Thoracic aorta (tissue), 2 donors: ENCODE results near the gene UBE2L3. TPM values are rescaled to one million over a fixed set of nuclear protein-coding genes. Genes with fewer than 3 reads are reported as not detected.

Source experiments
- ATAC-seq: fragments of 150-250 bp; one replicate; pipeline ENCODE4 v1.8.0; 2017; ENCODE audit warnings: low read depth; ENCODE audit not compliant: insufficient number of reproducible peaks, low FRiP score
- DNase-seq: peaks from one replicate; pipeline ENCODE4 v3.0.0-alpha.2; 2020; ENCODE audit warnings: low spot score
- H3K27ac ChIP-seq, 2 donors: fragments of 200-600 bp; sonication (generic); 1 replicate in 1 of 2; 2 replicates in 1 of 2; pipeline ENCODE4 v1.5.1; 2016; ENCODE audit warnings: mild to moderate bottlenecking in 2 of 2, moderate library complexity in 2 of 2
- H3K27me3 ChIP-seq: fragments of 200-600 bp; sonication (generic); replicated peaks from 2 replicates; pipeline ENCODE4 v1.6.0; 2016; ENCODE audit warnings: mild to moderate bottlenecking; ENCODE audit not compliant: insufficient read depth
- H3K36me3 ChIP-seq: fragments of 200-600 bp; sonication (generic); one replicate; pipeline ENCODE4 v1.5.1; 2016
- H3K4me1 ChIP-seq, 2 donors: fragments of 200-600 bp; sonication (generic); 1 replicate in 1 of 2; 2 replicates in 1 of 2; pipeline versions ENCODE4 v1.5.1 to v1.6.0; 2016; ENCODE audit warnings: low read depth in 2 of 2, mild to moderate bottlenecking in 1 of 2; ENCODE audit not compliant: control insufficient read depth in 1 of 2
- H3K4me3 ChIP-seq: fragments of 200-600 bp; sonication (generic); 2 replicates; pipeline ENCODE4 v1.5.1; 2016; ENCODE audit warnings: mild to moderate bottlenecking
- H3K9me3 ChIP-seq: fragments of 200-600 bp; sonication (generic); 2 replicates; pipeline ENCODE4 v1.5.1; 2016
- total RNA-seq, 2 donors: library from RNA; depleted of rRNA; stranded (reverse); fragments of >200 nt; gene quantifications; one replicate each; pipeline versions ENCODE4 v1.1.0 to v1.2.3, GENCODE V29; 2016
- TF ChIP-seq, protein P1 (sequence below): fragments of 200-600 bp; sonication (generic); IDR thresholded peaks from one replicate; pipeline ENCODE4 v1.5.1; 2019; ENCODE audit warnings: antibody characterized with exemption

The UBE2L3 gene
- total RNA-seq, 2 donors from 2014 or later = 33.8 to 38.3 TPM

DNA sequence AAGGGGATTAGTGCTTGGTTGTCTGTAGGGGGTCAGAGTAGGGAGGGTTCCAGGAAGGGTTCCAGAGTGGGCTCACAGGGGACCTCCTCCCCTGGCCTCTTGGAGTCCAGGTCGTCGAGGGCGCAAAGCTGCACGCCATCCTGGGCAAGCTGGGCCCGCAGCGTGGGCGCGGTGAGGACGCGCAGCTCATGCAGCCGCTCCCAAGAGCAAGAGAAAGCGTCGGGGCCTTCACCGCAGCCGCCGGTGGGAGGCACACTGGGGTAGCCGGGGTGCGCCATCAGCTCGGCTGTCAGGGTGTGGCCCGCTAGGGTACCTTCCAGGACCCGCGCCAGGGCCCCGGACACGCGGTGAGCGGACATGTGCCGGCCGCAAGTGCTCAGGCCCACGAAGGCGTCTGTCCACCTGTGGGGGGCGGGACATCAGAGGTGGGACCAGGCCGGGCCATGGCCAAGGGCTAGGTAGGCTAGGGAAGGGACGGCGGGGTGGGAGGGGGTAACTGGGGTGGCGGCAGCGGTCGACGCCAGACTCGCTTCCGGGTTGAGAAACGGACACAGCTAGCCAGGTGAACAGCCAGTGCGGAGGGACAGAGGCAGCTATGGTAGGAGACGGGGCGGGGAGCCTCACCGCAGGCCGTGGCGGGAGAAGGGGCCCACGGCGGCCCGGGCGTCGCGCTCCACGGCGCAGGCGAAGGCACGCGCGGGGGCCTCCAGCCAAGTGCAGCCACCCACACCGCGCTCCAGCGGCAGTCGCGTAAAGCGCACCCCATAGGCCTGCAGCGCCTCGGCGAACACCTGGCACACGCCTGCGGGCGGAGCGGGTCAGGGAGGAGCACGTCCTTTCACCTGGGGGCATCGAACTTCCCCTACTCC lies 61.1 kb downstream of the UBE2L3 start:
- TF ChIP-seq, protein P1, sequence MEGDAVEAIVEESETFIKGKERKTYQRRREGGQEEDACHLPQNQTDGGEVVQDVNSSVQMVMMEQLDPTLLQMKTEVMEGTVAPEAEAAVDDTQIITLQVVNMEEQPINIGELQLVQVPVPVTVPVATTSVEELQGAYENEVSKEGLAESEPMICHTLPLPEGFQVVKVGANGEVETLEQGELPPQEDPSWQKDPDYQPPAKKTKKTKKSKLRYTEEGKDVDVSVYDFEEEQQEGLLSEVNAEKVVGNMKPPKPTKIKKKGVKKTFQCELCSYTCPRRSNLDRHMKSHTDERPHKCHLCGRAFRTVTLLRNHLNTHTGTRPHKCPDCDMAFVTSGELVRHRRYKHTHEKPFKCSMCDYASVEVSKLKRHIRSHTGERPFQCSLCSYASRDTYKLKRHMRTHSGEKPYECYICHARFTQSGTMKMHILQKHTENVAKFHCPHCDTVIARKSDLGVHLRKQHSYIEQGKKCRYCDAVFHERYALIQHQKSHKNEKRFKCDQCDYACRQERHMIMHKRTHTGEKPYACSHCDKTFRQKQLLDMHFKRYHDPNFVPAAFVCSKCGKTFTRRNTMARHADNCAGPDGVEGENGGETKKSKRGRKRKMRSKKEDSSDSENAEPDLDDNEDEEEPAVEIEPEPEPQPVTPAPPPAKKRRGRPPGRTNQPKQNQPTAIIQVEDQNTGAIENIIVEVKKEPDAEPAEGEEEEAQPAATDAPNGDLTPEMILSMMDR = no peak
- Histone ChIP-seq H3K9me3 (no peaks in the 10 kb centered on the region), H3K4me3 (peak overlapping the region; percentile 99), H3K27me3 (no peaks in the 10 kb centered on the region), H3K36me3 (no peaks in the 10 kb centered on the region), H3K4me1 (peaks cover 12 to 29% of the 10 kb centered on the region in 2 donors), H3K27ac (peak overlapping the region; percentile 79 to 82)
- DNase-seq (no peak), ATAC-seq (no peak)

DNA sequence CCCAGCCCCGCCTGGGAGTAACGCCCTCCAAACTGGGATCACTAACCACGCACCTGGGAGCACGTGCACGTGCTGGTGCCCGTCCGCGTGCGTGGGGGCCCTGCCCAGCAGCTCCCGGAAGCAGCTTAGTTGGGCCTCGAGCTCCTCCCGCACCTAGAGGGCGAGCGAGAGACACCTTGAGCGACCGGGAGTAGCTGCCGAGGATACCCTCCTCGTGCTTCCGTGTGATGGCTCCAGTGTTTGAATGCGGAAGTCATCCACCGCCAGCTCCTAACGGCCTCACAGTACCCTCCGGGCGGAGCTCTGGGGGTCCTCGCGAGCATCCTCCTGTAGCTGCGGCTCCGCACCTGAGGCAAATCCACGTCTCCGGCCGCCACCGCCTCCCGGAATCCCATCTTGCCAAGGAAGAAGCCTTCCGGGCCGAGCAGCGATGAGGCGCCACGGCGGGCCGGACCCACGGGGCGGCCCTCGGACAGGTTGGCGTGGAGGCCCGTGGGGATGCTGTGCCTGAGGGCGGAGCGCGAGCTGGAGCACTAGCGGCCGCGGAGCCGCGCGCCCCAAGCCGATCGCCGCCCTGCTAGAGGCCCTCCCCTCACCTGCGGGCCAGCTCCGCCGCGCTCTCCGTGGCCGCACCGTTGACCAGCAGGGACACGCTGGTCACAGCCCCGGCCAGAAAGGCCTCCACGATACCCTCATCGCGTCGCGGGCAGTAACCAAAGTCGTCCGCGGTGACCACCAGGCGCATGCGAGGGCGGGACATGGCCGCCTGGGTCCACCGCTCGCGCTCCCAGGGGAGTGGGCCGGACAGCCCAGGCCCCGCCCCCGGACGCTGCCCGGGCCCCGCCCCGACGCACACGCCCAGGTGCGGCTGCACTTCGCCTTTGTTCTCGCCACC lies 62.0 kb downstream of the UBE2L3 start, which contains the start of gene YDJC:
Gene YDJC, minus strand, starts transcription at position 768 of the 895 bp plus-strand sequence. Its CDS starts 8 bp downstream, at position 760.
- DNase-seq (peak; percentile 70), ATAC-seq (peak; percentile 79)
- Histone ChIP-seq H3K27ac (peak within 1 kb of the TSS; percentile 79 to 82), H3K4me3 (peak within 1 kb of the TSS; percentile 99), H3K4me1 (peaks cover 4 to 20% of the 10 kb centered on the region in 2 donors), H3K36me3 (no peaks in the 10 kb centered on the region), H3K9me3 (no peaks in the 10 kb centered on the region), H3K27me3 (no peaks in the 10 kb centered on the region)
- TF ChIP-seq, protein P1 = peak; percentile 95

DNA sequence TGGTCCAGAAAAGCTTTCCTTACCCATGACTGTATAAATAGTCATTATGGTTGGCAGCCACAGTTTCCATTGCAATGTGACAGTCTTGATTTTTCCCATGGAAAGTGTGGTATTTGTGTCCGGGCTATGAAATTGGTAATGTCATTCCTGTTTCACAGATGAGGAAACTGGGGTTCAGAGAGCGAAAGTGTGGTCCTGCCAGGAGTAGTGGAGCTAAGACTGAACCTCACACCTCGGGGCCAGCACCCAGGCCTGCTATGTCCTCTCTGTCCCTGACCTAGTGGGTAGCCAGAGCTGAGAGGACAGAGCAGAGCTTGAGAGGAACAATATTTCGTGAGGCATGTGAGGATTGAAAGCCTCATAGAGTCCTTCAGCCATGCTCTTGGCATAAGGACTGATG lies 63.5 kb downstream of the UBE2L3 start:
- H3K27me3 ChIP-seq = no peaks in the 10 kb centered on the region
- no peak for DNase-seq
- H3K36me3 ChIP-seq = no peaks in the 10 kb centered on the region
- peaks cover 0 to 11% of the 10 kb centered on the region in 2 donors for H3K4me1 ChIP-seq
- H3K9me3 ChIP-seq = no peaks in the 10 kb centered on the region
- TF ChIP-seq, protein P1 = no peak
- ATAC-seq = no peak
- no peak overlapping the region for H3K4me3 ChIP-seq
- H3K27ac ChIP-seq = no peak overlapping the region

DNA sequence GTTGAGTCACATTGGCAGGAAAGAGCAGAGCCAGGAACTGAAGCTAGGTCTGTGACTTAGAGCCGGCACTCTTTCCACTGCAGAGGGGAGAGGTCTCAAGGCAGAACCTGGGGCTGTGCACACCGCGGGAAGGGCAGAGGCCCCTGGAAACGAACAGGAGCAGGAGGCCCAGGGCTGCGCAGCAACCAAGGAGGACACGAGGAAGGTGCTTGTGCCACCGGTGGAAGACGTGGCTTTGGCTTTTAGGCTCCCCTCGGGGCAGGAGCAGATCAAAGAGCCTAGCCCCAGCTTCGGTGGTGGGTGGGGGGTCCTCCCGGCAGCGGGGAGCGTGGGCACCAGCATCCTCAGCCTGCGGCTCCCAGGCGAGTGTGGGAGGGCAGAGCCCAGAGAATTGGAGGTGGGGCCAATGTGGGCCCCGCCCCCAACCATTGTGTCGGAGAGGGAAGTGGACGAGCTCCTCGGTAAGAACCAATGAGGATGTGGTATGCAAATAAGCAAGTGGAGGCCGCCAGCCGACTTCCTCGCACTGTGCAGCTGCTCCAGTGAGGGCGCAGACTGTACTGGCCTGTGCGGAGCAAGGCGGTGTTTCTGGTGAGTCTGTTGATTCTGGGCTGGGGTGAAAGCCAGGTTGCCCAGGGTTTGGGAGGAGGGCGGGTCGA lies 64.9 kb downstream of the UBE2L3 start, which contains the start of gene CCDC116:
Gene CCDC116, plus strand, starts transcription at position 524 of the 659 bp plus-strand sequence. CDS start 422 bp downstream, outside the sequence.
- DNase-seq (no peak), ATAC-seq (no peak)
- TF ChIP-seq, protein P1 = no peak
- Histone ChIP-seq H3K36me3 (no peaks in the 10 kb centered on the region), H3K9me3 (no peaks in the 10 kb centered on the region), H3K27me3 (no peaks in the 10 kb centered on the region), H3K4me1 (peaks cover 0 to 11% of the 10 kb centered on the region in 2 donors), H3K27ac (no peak within 1 kb of the TSS), H3K4me3 (no peak within 1 kb of the TSS)
